PC-3 (cell line): Measurements from ENCODE around the gene CIAO2B.

Source experiments
- EZH2 ChIP-seq: fragments of 300-600 bp; sonication (generic); IDR thresholded peaks from one replicate; pipeline ENCODE4 v1.6.1; 2017; ENCODE audit warnings: antibody characterized with exemption, mild to moderate bottlenecking, low read length; ENCODE audit not compliant: unreplicated experiment
- TF ChIP-seq, protein P1 (sequence below): fragments of 300-600 bp; sonication (generic); conservative IDR thresholded peaks from 2 replicates; pipeline ENCODE4 v1.5.1; 2017; ENCODE audit warnings: antibody characterized with exemption, low read depth, mild to moderate bottlenecking, low read length

DNA sequence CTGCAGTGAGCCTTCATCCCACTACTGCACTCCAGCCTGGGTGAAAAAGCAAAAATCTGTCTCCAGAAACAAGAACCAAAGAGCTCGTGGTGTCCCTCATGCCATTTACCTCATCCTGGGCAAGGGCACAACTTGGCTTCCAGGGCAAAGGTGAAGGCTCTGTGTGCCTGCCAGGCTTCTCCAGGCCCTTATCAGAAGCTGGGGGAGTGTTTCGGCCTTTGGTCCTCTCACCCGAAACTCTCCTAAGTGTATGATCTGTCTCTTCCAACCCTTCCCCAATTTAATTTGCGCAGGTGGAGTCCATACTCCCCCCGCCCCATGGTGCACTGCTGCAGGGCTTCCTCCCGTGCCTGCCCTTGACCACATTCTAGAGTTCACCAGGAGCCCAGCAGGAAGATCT is 2.3 kb upstream of the CIAO2B start:
- TF ChIP-seq, protein P1, sequence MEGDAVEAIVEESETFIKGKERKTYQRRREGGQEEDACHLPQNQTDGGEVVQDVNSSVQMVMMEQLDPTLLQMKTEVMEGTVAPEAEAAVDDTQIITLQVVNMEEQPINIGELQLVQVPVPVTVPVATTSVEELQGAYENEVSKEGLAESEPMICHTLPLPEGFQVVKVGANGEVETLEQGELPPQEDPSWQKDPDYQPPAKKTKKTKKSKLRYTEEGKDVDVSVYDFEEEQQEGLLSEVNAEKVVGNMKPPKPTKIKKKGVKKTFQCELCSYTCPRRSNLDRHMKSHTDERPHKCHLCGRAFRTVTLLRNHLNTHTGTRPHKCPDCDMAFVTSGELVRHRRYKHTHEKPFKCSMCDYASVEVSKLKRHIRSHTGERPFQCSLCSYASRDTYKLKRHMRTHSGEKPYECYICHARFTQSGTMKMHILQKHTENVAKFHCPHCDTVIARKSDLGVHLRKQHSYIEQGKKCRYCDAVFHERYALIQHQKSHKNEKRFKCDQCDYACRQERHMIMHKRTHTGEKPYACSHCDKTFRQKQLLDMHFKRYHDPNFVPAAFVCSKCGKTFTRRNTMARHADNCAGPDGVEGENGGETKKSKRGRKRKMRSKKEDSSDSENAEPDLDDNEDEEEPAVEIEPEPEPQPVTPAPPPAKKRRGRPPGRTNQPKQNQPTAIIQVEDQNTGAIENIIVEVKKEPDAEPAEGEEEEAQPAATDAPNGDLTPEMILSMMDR, result no peak
- TF ChIP-seq EZH2, result no peak
